GM19467 (cell line): ENCODE measurements around the gene ZNF778.
"Not testable (repeated sequence)": the region's sequence is repeated elsewhere in the genome, so short reads cannot be mapped to it uniquely, and the experiment has no call there.

Source experiments
- ATAC-seq: cut with Tn5 transposase; IDR thresholded peaks from one replicate; pipeline ENCODE4 v1.9.1; 2021; ENCODE audit warnings: mild to moderate bottlenecking, moderate library complexity; ENCODE audit not compliant: unreplicated experiment

The ZNF778 gene

GRCh38 chr16:89179656-89180315, 37.7 kb upstream of the ZNF778 start:
- ATAC-seq = no peak

GRCh38 chr16:89183463-89183862, 34.0 kb upstream of the ZNF778 start:
- no peak for ATAC-seq

- no peak for ATAC-seq
These were observed 33.4 kb upstream of the ZNF778 start for GRCh38 chr16:89183975-89184676.

GRCh38 chr16:89184677-89184932, 32.9 kb upstream of the ZNF778 start:
- ATAC-seq = no peak

- ATAC-seq = no peak
These were observed 32.3 kb upstream of the ZNF778 start for GRCh38 chr16:89184933-89185794.

GRCh38 chr16:89185887-89186592, 31.5 kb upstream of the ZNF778 start:
- not testable (repeated sequence) for ATAC-seq

- ATAC-seq = not testable (repeated sequence)
These were observed 30.9 kb upstream of the ZNF778 start for GRCh38 chr16:89186593-89187031.

- no peak for ATAC-seq
These were observed 30.3 kb upstream of the ZNF778 start for GRCh38 chr16:89187032-89187769.

- ATAC-seq = no peak
These were observed 29.6 kb upstream of the ZNF778 start for GRCh38 chr16:89187770-89188392.

GRCh38 chr16:89188471-89189357, 28.8 kb upstream of the ZNF778 start:
- not testable (repeated sequence) for ATAC-seq

- no peak for ATAC-seq
These were observed 28.0 kb upstream of the ZNF778 start for GRCh38 chr16:89189358-89190025.

- ATAC-seq = no peak
These were observed 27.1 kb upstream of the ZNF778 start for GRCh38 chr16:89190150-89190958.

- ATAC-seq = no peak
These were observed 26.2 kb upstream of the ZNF778 start for GRCh38 chr16:89191033-89191900.

GRCh38 chr16:89191901-89192185, 25.7 kb upstream of the ZNF778 start:
- no peak for ATAC-seq

GRCh38 chr16:89192186-89192955, 25.1 kb upstream of the ZNF778 start:
- not testable (repeated sequence) for ATAC-seq

GRCh38 chr16:89192956-89193575, 24.4 kb upstream of the ZNF778 start:
- ATAC-seq = no peak
